ENCODE data around the gene HLA-DQB1. TPM values are rescaled to one million over a fixed set of nuclear protein-coding genes. Genes with fewer than 3 reads are reported as not detected.
"Not testable (repeated sequence)": the region's sequence is repeated elsewhere in the genome, so short reads cannot be mapped to it uniquely, and the experiment has no call there.

The HLA-DQB1 gene
- polyA plus RNA-seq, 3 donors, result 8.7 to 73.5 (median 43.3) TPM

GRCh38 chr6:32638532-32639219 is 27.8 kb downstream of the HLA-DQB1 start:
- 45 to 74% (median 62%) methylated on average over 9 of the region's 9 CpGs for WGBS, 3 donors
- no peak overlapping the region for H3K27ac ChIP-seq (ENCODE audit: low read depth, low read length)

GRCh38 chr6:32637883-32638282 is 28.6 kb downstream of the HLA-DQB1 start:
- WGBS, 3 donors, result 45 to 78% (median 75%) methylated on average over 3 of the region's 3 CpGs
- no peak overlapping the region for H3K27ac ChIP-seq (ENCODE audit: low read depth, low read length)

- no peak within 1 kb of the TSS for H3K27ac ChIP-seq (ENCODE audit: low read depth, low read length)
- WGBS, 3 donors, result 27 to 52% (median 39%) methylated on average over 7 of the region's 7 CpGs
Measured at GRCh38 chr6:32637219-32637880, 29.1 kb downstream of the HLA-DQB1 start, which contains the start of gene HLA-DQA1. HLA-DQA1 (plus strand) TSS chr6:32637406; CDS start chr6:32637459, 53 bp downstream.

DNA sequence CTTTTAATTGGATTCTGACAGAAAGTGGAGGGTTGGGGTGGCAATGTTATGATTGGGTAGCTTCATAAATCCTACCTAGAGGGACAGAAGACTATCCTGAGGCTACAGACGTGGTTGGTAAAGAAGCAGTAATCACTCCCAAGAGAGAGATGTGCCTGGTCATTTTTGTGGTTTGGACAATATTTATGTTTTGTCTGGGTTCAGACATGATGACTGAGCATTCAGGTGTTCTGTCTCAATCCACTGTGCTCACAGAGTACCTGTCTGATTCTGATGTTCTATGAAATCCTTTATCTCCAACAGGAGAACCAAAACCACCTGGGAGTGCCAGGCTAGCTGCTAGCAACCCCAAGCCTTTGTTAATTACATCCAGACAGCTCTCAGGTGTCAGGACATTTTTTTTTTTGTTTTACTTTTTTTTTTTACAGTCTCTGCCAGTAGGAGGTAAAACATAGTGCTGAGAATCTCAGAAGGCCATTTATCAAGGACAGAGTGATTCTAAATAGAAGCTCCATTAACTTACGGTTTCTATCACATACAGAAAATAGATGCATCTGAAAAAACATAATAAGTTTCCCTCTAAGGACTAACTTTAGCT is 30.8 kb downstream of the HLA-DQB1 start:
- no peak overlapping the region for H3K27ac ChIP-seq (ENCODE audit: low read depth, low read length)
- 13 to 37% (median 14%) methylated on average over 2 of the region's 2 CpGs for WGBS, 3 donors

- 58 to 100% (median 61%) methylated on average over 2 of the region's 13 CpGs for WGBS, 3 donors
Measured at GRCh38 chr6:32629793-32630192, 36.7 kb downstream of the HLA-DQB1 start.

DNA sequence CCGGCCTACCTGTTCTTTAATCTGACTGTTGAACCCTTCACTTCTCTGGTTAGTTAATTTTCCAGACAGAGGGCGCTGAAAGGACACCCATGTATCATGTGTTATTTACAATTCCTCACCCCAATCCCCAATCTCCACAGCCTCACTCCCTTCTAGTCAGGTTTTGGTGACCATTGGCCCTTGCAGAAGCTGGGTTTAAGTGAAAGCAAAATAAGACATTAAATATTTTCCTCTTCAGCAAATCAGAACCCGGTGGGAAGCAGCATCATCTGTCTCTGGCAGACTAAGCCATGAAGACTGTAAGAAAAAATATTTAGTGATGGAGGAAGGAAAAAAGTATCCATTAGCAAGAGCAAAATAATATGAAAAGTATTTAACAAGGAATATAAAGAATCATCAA is 38.6 kb downstream of the HLA-DQB1 start:
- 29 to 39% (median 32%) methylated on average over 3 of the region's 3 CpGs for WGBS, 3 donors
- no peak overlapping the region for H3K27ac ChIP-seq (ENCODE audit: low read depth, low read length)

More at GRCh38 chr6:32629793-32630192, 36.7 kb downstream of the HLA-DQB1 start:
- H3K27ac ChIP-seq (ENCODE audit: low read depth, low read length), result not testable (repeated sequence)

GRCh38 chr6:32627249-32627648 is 39.2 kb downstream of the HLA-DQB1 start:
- 0 to 1% (median 0%) methylated on average over 1 of the region's 3 CpGs for WGBS, 3 donors
- H3K27ac ChIP-seq (ENCODE audit: low read depth, low read length), result no peak overlapping the region

GRCh38 chr6:32625137-32625536 is 41.3 kb downstream of the HLA-DQB1 start:
- H3K27ac ChIP-seq (ENCODE audit: low read depth, low read length), result no peak overlapping the region
- 18 to 22% (median 19%) methylated on average over 5 of the region's 5 CpGs for WGBS, 3 donors

GRCh38 chr6:32624565-32624964 is 41.9 kb downstream of the HLA-DQB1 start:
- 0% methylated on average over 1 of the region's 3 CpGs for WGBS, 3 donors
- H3K27ac ChIP-seq (ENCODE audit: low read depth, low read length), result no peak overlapping the region

DNA sequence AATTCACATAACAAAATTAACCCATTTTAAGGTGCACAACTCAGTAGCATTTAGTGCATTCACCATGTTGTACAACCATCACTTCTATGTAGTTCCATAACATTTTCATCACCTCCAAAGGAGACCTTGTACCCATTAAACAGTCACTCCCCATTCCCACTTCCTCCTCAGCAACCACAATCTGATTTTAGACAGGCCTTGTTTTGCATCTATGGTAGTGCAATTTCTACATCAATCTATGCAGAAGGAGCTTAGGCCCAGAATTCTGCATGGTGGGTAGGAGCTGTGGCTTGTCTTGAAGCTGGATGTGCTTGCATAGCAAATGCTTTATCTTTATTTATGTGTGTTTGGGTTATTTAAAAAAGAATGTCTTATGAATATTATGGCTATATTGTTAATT is 42.8 kb downstream of the HLA-DQB1 start:
- H3K27ac ChIP-seq (ENCODE audit: low read depth, low read length), result no peak overlapping the region

- WGBS, 3 donors, result 0 to 44% (median 0%) methylated on average over 1 of the region's 1 CpG
- H3K27ac ChIP-seq (ENCODE audit: low read depth, low read length), result no peak overlapping the region
Measured at GRCh38 chr6:32622545-32623401, 43.7 kb downstream of the HLA-DQB1 start.

- H3K27ac ChIP-seq (ENCODE audit: low read depth, low read length), result no peak overlapping the region
- WGBS, 3 donors, result 23 to 41% (median 37%) methylated on average over 3 of the region's 3 CpGs
Measured at GRCh38 chr6:32621372-32621771, 45.1 kb downstream of the HLA-DQB1 start.

GRCh38 chr6:32617751-32618150 is 48.7 kb downstream of the HLA-DQB1 start:
- H3K27ac ChIP-seq (ENCODE audit: low read depth, low read length), result no peak overlapping the region
- 41 to 100% (median 70%) methylated on average over 1 of the region's 1 CpG for WGBS, 3 donors

DNA sequence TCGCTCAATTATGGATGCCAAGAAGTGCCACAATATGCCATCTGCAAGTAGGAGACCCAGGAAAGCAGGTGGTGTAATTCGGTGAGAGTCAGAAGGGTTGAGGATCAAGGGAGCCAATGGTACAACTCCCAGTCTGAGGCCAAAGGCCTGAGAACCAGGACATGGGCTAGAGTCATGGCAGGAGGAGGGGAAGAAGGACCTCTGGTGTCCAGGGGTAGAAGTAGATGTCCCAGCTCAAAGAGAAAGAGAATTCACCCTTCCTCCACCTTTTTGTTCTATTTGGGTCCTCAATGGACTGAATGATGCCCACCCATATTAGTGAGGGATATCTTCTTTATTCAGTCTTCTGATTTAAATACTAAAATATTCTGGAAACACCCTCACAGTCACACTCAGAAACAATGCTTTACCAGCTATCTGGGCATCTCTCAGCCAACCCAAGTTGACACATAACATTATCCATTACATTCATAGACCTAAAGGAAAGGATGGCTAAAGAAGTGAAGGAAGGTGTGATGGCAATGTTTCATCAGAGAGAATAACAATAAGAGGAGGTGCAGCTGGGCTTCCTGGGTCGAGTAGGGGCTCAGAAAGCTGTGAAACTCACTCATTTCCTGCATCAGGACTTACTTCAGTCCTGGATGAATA is 50.4 kb downstream of the HLA-DQB1 start:
- WGBS, 3 donors, result 35 to 37% (median 36%) methylated on average over 3 of the region's 3 CpGs
- no peak overlapping the region for H3K27ac ChIP-seq (ENCODE audit: low read depth, low read length)

GRCh38 chr6:32614366-32615081 is 51.9 kb downstream of the HLA-DQB1 start:
- H3K27ac ChIP-seq (ENCODE audit: low read depth, low read length), result no peak overlapping the region
- 2 to 64% (median 30%) methylated on average over 1 of the region's 1 CpG for WGBS, 3 donors

- 27 to 53% (median 36%) methylated on average over 6 of the region's 6 CpGs for WGBS, 3 donors
- H3K27ac ChIP-seq (ENCODE audit: low read depth, low read length), result no peak overlapping the region
Measured at GRCh38 chr6:32613475-32613874, 53.0 kb downstream of the HLA-DQB1 start.

DNA sequence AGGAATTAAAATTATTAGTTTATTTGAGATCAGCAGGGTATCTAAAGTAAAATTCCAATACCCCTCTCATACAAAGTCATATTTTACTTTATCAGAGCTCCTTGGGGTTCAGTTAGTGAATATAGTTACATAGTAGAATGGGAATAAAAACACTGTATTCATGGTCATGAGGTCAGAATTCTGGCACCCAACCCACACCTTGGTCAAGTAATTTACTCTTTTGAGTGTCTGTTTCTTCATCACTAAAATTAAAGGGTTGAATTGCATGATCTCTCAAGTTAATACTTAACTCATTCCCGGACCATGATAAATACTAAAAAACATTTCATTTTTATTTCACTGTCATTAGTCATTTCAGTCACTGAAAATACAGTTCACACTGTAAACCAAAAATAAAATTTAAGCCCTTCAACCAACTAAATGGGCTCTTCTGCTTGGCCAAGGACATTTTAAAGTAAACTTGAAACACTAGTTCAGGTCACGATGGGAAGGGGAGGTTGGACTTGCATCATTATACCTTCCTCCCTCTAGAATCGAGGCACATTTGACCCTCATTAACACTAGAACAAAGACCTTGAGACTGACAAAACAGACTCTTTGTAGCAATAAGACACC is 55.7 kb downstream of the HLA-DQB1 start:
- 25 to 36% (median 27%) methylated on average over 3 of the region's 3 CpGs for WGBS, 3 donors
- no peak overlapping the region for H3K27ac ChIP-seq (ENCODE audit: low read depth, low read length)
